Measurements from ENCODE around the gene ROBO1.

- no peak for TF ChIP-seq CTCF (IDR thresholded peaks at IDR 0.05; ENCODE audit: borderline replicate concordance, extremely low read depth, low read length, poor library complexity, severe bottlenecking)
- no peak for TF ChIP-seq EZH2 (IDR thresholded peaks at IDR 0.05; ENCODE audit: borderline replicate concordance, low read depth, low read length, severe bottlenecking)
Observed at GRCh38 chr3:78644847-78645246, 1123.0 kb downstream of the ROBO1 start.
